Lower leg skin (tissue), 4 donors: ENCODE data around the gene GALNT2. TPM values are rescaled to one million over a fixed set of nuclear protein-coding genes. Genes with fewer than 3 reads are reported as not detected.

Experiments used
- DNase-seq, 2 donors: peaks; one replicate each; pipeline ENCODE4 v3.0.0-alpha.2; 2019; ENCODE audit warnings: low spot score in 2 of 2
- H3K4me3 ChIP-seq: fragments of 200-600 bp; sonication (generic); 2 replicates; pipeline ENCODE4 v1.5.1; 2017; ENCODE audit warnings: mild to moderate bottlenecking, low read depth; ENCODE audit not compliant: poor library complexity, severe bottlenecking
- CTCF ChIP-seq, 3 donors: fragments of 450-650 bp; IDR thresholded peaks; one replicate each; pipeline ENCODE4 v1.5.1; 2016; ENCODE audit warnings: antibody characterized with exemption in 3 of 3, mild to moderate bottlenecking in 3 of 3, moderate library complexity in 2 of 3
- POLR2A ChIP-seq, 2 donors: fragments of 450-650 bp; IDR thresholded peaks; one replicate each; pipeline ENCODE4 v1.6.1; 2016 to 2017; ENCODE audit warnings: antibody characterized with exemption in 2 of 2, mild to moderate bottlenecking in 1 of 2, moderate library complexity in 1 of 2
- WGBS, 2 donors: methylation state at CpG; one replicate each; pipeline ENCODE4 v1.1.5; 2018; 5-methylcytosine and 5-hydroxymethylcytosine counted together
- intact Hi-C: fragments of 100-400 bp; cut with DNase I; formaldehyde crosslinking; loops from one replicate; pipeline ENCODE4 v1.15.0; 2023; ENCODE audit warnings: low total_unique reads
- total RNA-seq, 4 donors: library from RNA; depleted of rRNA; stranded (reverse); fragments of >200 nt; gene quantifications; one replicate each; pipeline ENCODE4 v1.1.0, GENCODE V29; 2016

Gene GALNT2
- total RNA-seq, 4 donors from 2014 or later = 11.0 to 31.0 (median 20.2) TPM

- intact Hi-C loops = no loop called here
- TF ChIP-seq CTCF (IDR thresholded peaks at IDR 0.05) (no peak), POLR2A (IDR thresholded peaks at IDR 0.05) (no peak)
- H3K4me3 ChIP-seq = no peak overlapping the region
- DNase-seq = no peak
- 94% methylated on average over 4 of the region's 4 CpGs for WGBS, 2 donors
Observed at GRCh38 chr1:230156536-230156935, 89.5 kb downstream of the GALNT2 start.

GRCh38 chr1:230157420-230158390 lies 90.7 kb downstream of the GALNT2 start:
- peak in 1 of 2 donors; percentile 76 for DNase-seq
- no peak overlapping the region for H3K4me3 ChIP-seq
- 66% methylated on average over 12 of the region's 12 CpGs for WGBS, 2 donors
- intact Hi-C loops = no loop called here
- TF ChIP-seq CTCF (IDR thresholded peaks at IDR 0.05) (no peak), POLR2A (IDR thresholded peaks at IDR 0.05) (no peak)

- TF ChIP-seq CTCF (IDR thresholded peaks at IDR 0.05) (peak in 1 of 3 donors; percentile 80), POLR2A (IDR thresholded peaks at IDR 0.05) (no peak)
- no peak overlapping the region for H3K4me3 ChIP-seq
- intact Hi-C loops = no loop called here
- DNase-seq = peak in 1 of 2 donors; percentile 75
- WGBS, 2 donors = 66 to 70% methylated on average over 12 of the region's 12 CpGs
Observed at GRCh38 chr1:230158415-230159291, 91.6 kb downstream of the GALNT2 start.

- no peak for TF ChIP-seq CTCF (IDR thresholded peaks at IDR 0.05)
- TF ChIP-seq POLR2A (IDR thresholded peaks at IDR 0.05) = no peak
- peak in 1 of 2 donors; percentile 60 for DNase-seq
- 93 to 95% methylated on average over 6 of the region's 6 CpGs for whole genome bisulfite sequencing, 2 donors
- intact Hi-C loops = no loop called here
- no peak overlapping the region for H3K4me3 ChIP-seq
Observed at GRCh38 chr1:230159580-230159979, 92.5 kb downstream of the GALNT2 start.

- intact Hi-C loops = no loop called here
- WGBS, 2 donors = 76 to 86% methylated on average over 8 of the region's 8 CpGs
- H3K4me3 ChIP-seq = no peak overlapping the region
- peak in 1 of 2 donors; percentile 82 for DNase-seq
- TF ChIP-seq POLR2A (IDR thresholded peaks at IDR 0.05) (no peak), CTCF (IDR thresholded peaks at IDR 0.05) (no peak)
Observed at GRCh38 chr1:230160957-230161771, 94.1 kb downstream of the GALNT2 start.
